H9 (cell line): ENCODE data around the gene TMCC1. TPM values are rescaled to one million over a fixed set of nuclear protein-coding genes. Genes with fewer than 3 reads are reported as not detected.

Experiments
- DNase-seq: peaks from one replicate; pipeline ENCODE4 v3.0.0-alpha.2; 2017
- H2AFZ ChIP-seq: one replicate; pipeline ENCODE4 v1.6.1; 2013; ENCODE audit warnings: mild to moderate bottlenecking, low read length, control low read depth, moderate library complexity
- H2AK5ac ChIP-seq: 2 replicates; pipeline ENCODE4 v1.6.1; 2013; ENCODE audit warnings: low read length, control low read depth, mixed read lengths; ENCODE audit not compliant: insufficient read length
- H2BK120ac ChIP-seq: one replicate; pipeline ENCODE4 v1.6.1; 2013; ENCODE audit warnings: low read depth, mild to moderate bottlenecking, low read length, control low read depth, inconsistent platforms; ENCODE audit not compliant: poor library complexity, severe bottlenecking
- H2BK12ac ChIP-seq: 2 replicates; pipeline ENCODE4 v1.6.1; 2013; ENCODE audit warnings: low read length, control low read depth, mixed read lengths, low read depth; ENCODE audit not compliant: insufficient read length
- H2BK15ac ChIP-seq: 2 replicates; pipeline ENCODE4 v1.6.1; 2013; ENCODE audit warnings: low read depth, low read length, control low read depth
- H2BK20ac ChIP-seq: one replicate; pipeline ENCODE4 v1.6.1; 2013; ENCODE audit warnings: low read depth, mild to moderate bottlenecking, low read length, control low read depth, inconsistent platforms; ENCODE audit not compliant: poor library complexity, severe bottlenecking
- H2BK5ac ChIP-seq: 2 replicates; pipeline ENCODE4 v1.6.1; 2013; ENCODE audit warnings: low read length, control low read depth, mixed read lengths; ENCODE audit not compliant: insufficient read length
- H3K14ac ChIP-seq: 2 replicates; pipeline ENCODE4 v1.6.1; 2013; ENCODE audit warnings: low read length, control low read depth; ENCODE audit not compliant: insufficient read depth
- H3K18ac ChIP-seq: 2 replicates; pipeline ENCODE4 v1.6.1; 2013; ENCODE audit warnings: low read depth, mild to moderate bottlenecking, mixed read lengths, low read length, control low read depth; ENCODE audit not compliant: insufficient read length
- H3K23ac ChIP-seq: 2 replicates; pipeline ENCODE4 v1.6.1; 2013; ENCODE audit warnings: low read length, control low read depth, mixed read lengths, low read depth; ENCODE audit not compliant: insufficient read length
- H3K23me2 ChIP-seq: 2 replicates; pipeline ENCODE4 v1.6.1; 2013; ENCODE audit warnings: low read depth, mild to moderate bottlenecking, mixed read lengths, low read length, control low read depth; ENCODE audit not compliant: insufficient read length, poor library complexity, severe bottlenecking
- H3K27ac ChIP-seq: 2 replicates; pipeline ENCODE4 v1.5.1; 2013; ENCODE audit warnings: low read length, control low read depth, mixed read lengths, low read depth; ENCODE audit not compliant: insufficient read length
- H3K27me3 ChIP-seq: 2 replicates; pipeline ENCODE4 v1.6.1; 2013; ENCODE audit warnings: low read length, control low read depth, inconsistent platforms; ENCODE audit not compliant: insufficient read depth
- H3K4ac ChIP-seq: 2 replicates; pipeline ENCODE4 v1.6.1; 2013; ENCODE audit warnings: low read depth, mild to moderate bottlenecking, control low read depth, inconsistent platforms, low read length, moderate library complexity
- H3K4me1 ChIP-seq: 2 replicates; pipeline ENCODE4 v1.6.1; 2013; ENCODE audit warnings: low read length, control low read depth, inconsistent platforms; ENCODE audit not compliant: insufficient read depth
- H3K4me2 ChIP-seq: 2 replicates; pipeline ENCODE4 v1.6.1; 2013; ENCODE audit warnings: low read length, control low read depth, mixed read lengths; ENCODE audit not compliant: insufficient read length, insufficient read depth
- H3K56ac ChIP-seq: 2 replicates; pipeline ENCODE4 v1.6.1; 2013; ENCODE audit warnings: low read depth, mild to moderate bottlenecking, mixed read lengths, low read length, control low read depth; ENCODE audit not compliant: insufficient read length
- H3K79me1 ChIP-seq: 2 replicates; pipeline ENCODE4 v1.6.1; 2013; ENCODE audit warnings: low read depth, mild to moderate bottlenecking, moderate library complexity, low read length, control low read depth, inconsistent platforms; ENCODE audit not compliant: insufficient read depth, poor library complexity, severe bottlenecking
- H3K79me2 ChIP-seq: 2 replicates; pipeline ENCODE4 v1.6.1; 2013; ENCODE audit warnings: low read length, control low read depth, inconsistent platforms; ENCODE audit not compliant: insufficient read depth
- H3K9ac ChIP-seq: 2 replicates; pipeline ENCODE4 v1.6.1; 2013; ENCODE audit warnings: low read length, control low read depth, mixed read lengths; ENCODE audit not compliant: insufficient read length; ENCODE audit errors: extremely low read depth
- H3K9me3 ChIP-seq: one replicate; pipeline ENCODE4 v1.6.1; 2013; ENCODE audit warnings: low read depth, low read length, inconsistent platforms; ENCODE audit not compliant: control insufficient read depth
- H3T11ph ChIP-seq: one replicate; pipeline ENCODE4 v1.6.1; 2013; ENCODE audit warnings: mild to moderate bottlenecking, low read length, control low read depth, inconsistent platforms
- H4K20me1 ChIP-seq: one replicate; pipeline ENCODE4 v1.6.1; 2013; ENCODE audit not compliant: control insufficient read depth, insufficient read length, insufficient read depth
- H4K5ac ChIP-seq: 2 replicates; pipeline ENCODE4 v1.6.1; 2013; ENCODE audit warnings: low read depth, mild to moderate bottlenecking, mixed read lengths, low read length, control low read depth; ENCODE audit not compliant: insufficient read length
- H4K8ac ChIP-seq: replicated peaks from 2 replicates; pipeline ENCODE4 v1.6.1; 2013; ENCODE audit warnings: low read length, control low read depth, mixed read lengths, low read depth; ENCODE audit not compliant: insufficient read length
- H4K91ac ChIP-seq: 2 replicates; pipeline ENCODE4 v1.6.1; 2013; ENCODE audit warnings: low read depth, mild to moderate bottlenecking, moderate library complexity, mixed read lengths, low read length, control low read depth; ENCODE audit not compliant: insufficient read length
- H3K27ac Mint-ChIP-seq, 3 experiments: 2 replicates in 2 of 3; 3 replicates in 1 of 3; pipeline ENCODE4 v1.8.0; 2020 to 2021; ENCODE audit warnings: mixed read lengths in 3 of 3, mild to moderate bottlenecking in 1 of 3, moderate library complexity in 1 of 3
- H3K27me3 Mint-ChIP-seq: 2 replicates; pipeline ENCODE4 v1.8.0; 2021; ENCODE audit warnings: low read depth, mild to moderate bottlenecking, moderate library complexity, mixed read lengths
- H3K36me3 Mint-ChIP-seq, 3 experiments: 2 replicates in 2 of 3; 3 replicates in 1 of 3; pipeline ENCODE4 v1.8.0; 2020 to 2021; ENCODE audit warnings: low read depth in 3 of 3, mixed read lengths in 3 of 3; ENCODE audit not compliant: insufficient read depth in 1 of 3
- H3K4me1 Mint-ChIP-seq, 2 experiments: 2 replicates each; pipeline ENCODE4 v1.8.0; 2020; ENCODE audit warnings: mixed read lengths in 2 of 2
- H3K4me3 Mint-ChIP-seq, 2 experiments: 2 replicates in 1 of 2; 3 replicates in 1 of 2; pipeline ENCODE4 v1.8.0; 2020 to 2021; ENCODE audit warnings: mild to moderate bottlenecking in 2 of 2, mixed read lengths in 2 of 2, moderate library complexity in 1 of 2
- H3K9me3 Mint-ChIP-seq, 2 experiments: 2 replicates in 1 of 2; 3 replicates in 1 of 2; pipeline ENCODE4 v1.8.0; 2020; ENCODE audit warnings: mild to moderate bottlenecking in 2 of 2, mixed read lengths in 2 of 2, moderate library complexity in 1 of 2
- WGBS: extraction: QIAGEN DNeasy Blood & Tissue Kit; methylation state at CpG from one replicate; pipeline ENCODE4 v1.1.7; 2013; ENCODE audit warnings: missing lambda C conversion rate, low lambda C conversion rate, mixed read lengths; ENCODE audit not compliant: insufficient read length; ENCODE audit errors: extremely low coverage; 5-methylcytosine and 5-hydroxymethylcytosine counted together
- total RNA-seq: library from RNA; stranded (reverse); gene quantifications from 2 replicates; pipeline ENCODE4 v1.2.1, GENCODE V29; 2021
- TF ChIP-seq, protein P1 (sequence below): fragments of 200-600 bp; sonication (generic); conservative IDR thresholded peaks from 3 replicates; pipeline ENCODE4 v1.8.0; 2021; ENCODE audit warnings: antibody characterized with exemption, mild to moderate bottlenecking

Gene TMCC1
- total RNA-seq, 1 experiment from 2014 or later: 24.4 TPM

DNA sequence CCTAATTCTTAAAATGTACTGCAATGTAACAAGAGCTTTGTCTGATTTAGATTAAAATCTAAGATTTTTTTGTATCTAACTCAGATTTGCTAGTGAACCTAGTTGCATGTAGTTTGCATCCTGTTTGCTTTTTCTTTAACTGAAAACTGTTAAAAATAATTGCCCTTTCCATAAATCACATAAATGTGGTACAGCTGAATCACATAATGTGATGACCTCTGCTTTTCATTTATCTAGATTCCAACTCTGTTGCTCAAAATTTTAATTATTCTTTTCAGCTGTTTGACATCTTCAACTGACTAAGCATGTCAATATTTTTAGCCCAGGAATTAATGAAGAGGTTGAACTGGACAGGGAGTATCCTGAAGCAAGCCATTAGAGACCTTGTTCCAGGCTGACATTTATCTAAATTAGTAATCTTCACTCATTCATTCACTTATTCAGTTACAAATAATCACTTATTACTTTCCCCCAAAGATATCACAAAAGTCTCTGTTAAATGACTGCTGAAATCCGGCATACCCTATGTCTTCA is 185.1 kb downstream of the TMCC1 start:
- no peak overlapping the region for H4K8ac ChIP-seq
- no peak overlapping the region for H2AK5ac ChIP-seq
- peaks cover 3% of the 10 kb centered on the region for H3K79me1 ChIP-seq
- H3K18ac ChIP-seq: no peak overlapping the region
- peaks cover 0 to 2% of the 10 kb centered on the region in 2 experiments; a peak in 1 of 4 replicates for H3K4me1 Mint-ChIP-seq
- no peaks in the 10 kb centered on the region for H3K4me1 ChIP-seq
- no peak overlapping the region for H3K4me3 Mint-ChIP-seq
- no peak overlapping the region for H4K5ac ChIP-seq
- WGBS: no CpG with 5 or more reads among the region's 1 CpG
- H3K27me3 Mint-ChIP-seq: no peaks in the 10 kb centered on the region
- no peaks in the 10 kb centered on the region for H3K27me3 ChIP-seq
- no peak overlapping the region for H3K27ac Mint-ChIP-seq
- H2AFZ ChIP-seq: no peak overlapping the region
- H3K9ac ChIP-seq: no peak overlapping the region
- H3K9me3 ChIP-seq: no peaks in the 10 kb centered on the region
- no peak overlapping the region for H3T11ph ChIP-seq
- DNase-seq: no peak
- H4K20me1 ChIP-seq: no peaks in the 10 kb centered on the region
- H3K4ac ChIP-seq: no peak overlapping the region
- no peak overlapping the region for H4K91ac ChIP-seq
- no peaks in the 10 kb centered on the region for H3K23me2 ChIP-seq
- no peak overlapping the region for H3K14ac ChIP-seq
- H3K36me3 Mint-ChIP-seq: no peaks in the 10 kb centered on the region
- H2BK5ac ChIP-seq: no peak overlapping the region
- H2BK12ac ChIP-seq: no peak overlapping the region
- no peak overlapping the region for H2BK15ac ChIP-seq
- no peak overlapping the region for H3K27ac ChIP-seq
- no peaks in the 10 kb centered on the region for H3K79me2 ChIP-seq
- no peak overlapping the region for H3K23ac ChIP-seq
- H2BK120ac ChIP-seq: no peak overlapping the region
- H3K56ac ChIP-seq: no peak overlapping the region
- H3K4me2 ChIP-seq: no peak overlapping the region
- no peak overlapping the region for H2BK20ac ChIP-seq
- TF ChIP-seq, protein P1, sequence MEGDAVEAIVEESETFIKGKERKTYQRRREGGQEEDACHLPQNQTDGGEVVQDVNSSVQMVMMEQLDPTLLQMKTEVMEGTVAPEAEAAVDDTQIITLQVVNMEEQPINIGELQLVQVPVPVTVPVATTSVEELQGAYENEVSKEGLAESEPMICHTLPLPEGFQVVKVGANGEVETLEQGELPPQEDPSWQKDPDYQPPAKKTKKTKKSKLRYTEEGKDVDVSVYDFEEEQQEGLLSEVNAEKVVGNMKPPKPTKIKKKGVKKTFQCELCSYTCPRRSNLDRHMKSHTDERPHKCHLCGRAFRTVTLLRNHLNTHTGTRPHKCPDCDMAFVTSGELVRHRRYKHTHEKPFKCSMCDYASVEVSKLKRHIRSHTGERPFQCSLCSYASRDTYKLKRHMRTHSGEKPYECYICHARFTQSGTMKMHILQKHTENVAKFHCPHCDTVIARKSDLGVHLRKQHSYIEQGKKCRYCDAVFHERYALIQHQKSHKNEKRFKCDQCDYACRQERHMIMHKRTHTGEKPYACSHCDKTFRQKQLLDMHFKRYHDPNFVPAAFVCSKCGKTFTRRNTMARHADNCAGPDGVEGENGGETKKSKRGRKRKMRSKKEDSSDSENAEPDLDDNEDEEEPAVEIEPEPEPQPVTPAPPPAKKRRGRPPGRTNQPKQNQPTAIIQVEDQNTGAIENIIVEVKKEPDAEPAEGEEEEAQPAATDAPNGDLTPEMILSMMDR: no peak
- H3K9me3 Mint-ChIP-seq: no peaks in the 10 kb centered on the region; a peak in 1 of 5 replicates
